ENCODE data around the gene CLRN2. TPM values are rescaled to one million over a fixed set of nuclear protein-coding genes. Genes with fewer than 3 reads are reported as not detected.

CLRN2 gene
- total RNA-seq, 2 donors from 2014 or later = not detected

GRCh38 chr4:17546222-17546621, 31.3 kb downstream of the CLRN2 start:
- H3K27me3 ChIP-seq (replicated peaks; ENCODE audit: insufficient read depth) = no peaks in the 10 kb centered on the region
- no peak overlapping the region for H3K27ac ChIP-seq
- no peak for TF ChIP-seq CTCF (IDR thresholded peaks at IDR 0.05)
- DNase-seq (ENCODE audit: low spot score) (no peak), ATAC-seq (ENCODE audit: insufficient number of reproducible peaks, low FRiP score, low read depth) (no peak)
- no peak overlapping the region for H3K4me3 ChIP-seq
- no peaks in the 10 kb centered on the region for H3K9me3 ChIP-seq
- H3K4me1 ChIP-seq (ENCODE audit: control insufficient read depth in 1 of 2, low read depth in 2 of 2) = no peaks in the 10 kb centered on the region
- no peaks in the 10 kb centered on the region for H3K36me3 ChIP-seq

GRCh38 chr4:17546678-17547077, 31.7 kb downstream of the CLRN2 start:
- no peak for TF ChIP-seq CTCF (IDR thresholded peaks at IDR 0.05)
- DNase-seq (ENCODE audit: low spot score) = no peak
- H3K27ac ChIP-seq = no peak overlapping the region
- H3K9me3 ChIP-seq = no peaks in the 10 kb centered on the region
- no peaks in the 10 kb centered on the region for H3K27me3 ChIP-seq (replicated peaks; ENCODE audit: insufficient read depth)
- H3K4me3 ChIP-seq = no peak overlapping the region
- H3K4me1 ChIP-seq (ENCODE audit: control insufficient read depth in 1 of 2, low read depth in 2 of 2) = no peaks in the 10 kb centered on the region
- ATAC-seq (ENCODE audit: insufficient number of reproducible peaks, low FRiP score, low read depth) = no peak
- H3K36me3 ChIP-seq = no peaks in the 10 kb centered on the region

GRCh38 chr4:17550549-17550948, 35.6 kb downstream of the CLRN2 start:
- ATAC-seq (ENCODE audit: insufficient number of reproducible peaks, low FRiP score, low read depth) (no peak), DNase-seq (ENCODE audit: low spot score) (no peak)
- no peak for TF ChIP-seq CTCF (IDR thresholded peaks at IDR 0.05)
- Histone ChIP-seq H3K4me1 (ENCODE audit: control insufficient read depth in 1 of 2, low read depth in 2 of 2) (no peaks in the 10 kb centered on the region), H3K4me3 (no peak overlapping the region), H3K27me3 (replicated peaks; ENCODE audit: insufficient read depth) (no peaks in the 10 kb centered on the region), H3K36me3 (no peaks in the 10 kb centered on the region), H3K27ac (no peak overlapping the region), H3K9me3 (no peaks in the 10 kb centered on the region)

GRCh38 chr4:17552427-17552826, 37.5 kb downstream of the CLRN2 start:
- ATAC-seq (ENCODE audit: insufficient number of reproducible peaks, low FRiP score, low read depth) (no peak), DNase-seq (ENCODE audit: low spot score) (no peak)
- H3K36me3 ChIP-seq = no peaks in the 10 kb centered on the region
- H3K4me1 ChIP-seq (ENCODE audit: control insufficient read depth in 1 of 2, low read depth in 2 of 2) = no peaks in the 10 kb centered on the region
- no peak overlapping the region for H3K4me3 ChIP-seq
- H3K9me3 ChIP-seq = no peaks in the 10 kb centered on the region
- no peaks in the 10 kb centered on the region for H3K27me3 ChIP-seq (replicated peaks; ENCODE audit: insufficient read depth)
- no peak for TF ChIP-seq CTCF (IDR thresholded peaks at IDR 0.05)
- no peak overlapping the region for H3K27ac ChIP-seq

- Histone ChIP-seq H3K27me3 (replicated peaks; ENCODE audit: insufficient read depth) (no peaks in the 10 kb centered on the region), H3K4me3 (no peak overlapping the region), H3K27ac (no peak overlapping the region), H3K36me3 (no peaks in the 10 kb centered on the region), H3K9me3 (no peaks in the 10 kb centered on the region), H3K4me1 (ENCODE audit: control insufficient read depth in 1 of 2, low read depth in 2 of 2) (no peaks in the 10 kb centered on the region)
- no peak for ATAC-seq (ENCODE audit: insufficient number of reproducible peaks, low FRiP score, low read depth)
- TF ChIP-seq CTCF (IDR thresholded peaks at IDR 0.05) = no peak
- no peak for DNase-seq (ENCODE audit: low spot score)
Observed at GRCh38 chr4:17554568-17554967, 39.6 kb downstream of the CLRN2 start.
